Stimulated activated CD8-positive, alpha-beta memory T cell treated with anti-CD3 and anti-CD28 coated beads, Interleukin-2, amount 100 ng/mL, for 1 hour (primary cell): Measurements from ENCODE around the gene OR51I2.

ENCODE experiments used
- DNase-seq, 2 donors: peaks; one replicate each; pipeline ENCODE4 v3.0.0-alpha.2; 2020; ENCODE audit warnings: low read depth in 2 of 2

Gene OR51I2, protein sequence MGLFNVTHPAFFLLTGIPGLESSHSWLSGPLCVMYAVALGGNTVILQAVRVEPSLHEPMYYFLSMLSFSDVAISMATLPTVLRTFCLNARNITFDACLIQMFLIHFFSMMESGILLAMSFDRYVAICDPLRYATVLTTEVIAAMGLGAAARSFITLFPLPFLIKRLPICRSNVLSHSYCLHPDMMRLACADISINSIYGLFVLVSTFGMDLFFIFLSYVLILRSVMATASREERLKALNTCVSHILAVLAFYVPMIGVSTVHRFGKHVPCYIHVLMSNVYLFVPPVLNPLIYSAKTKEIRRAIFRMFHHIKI

DNA sequence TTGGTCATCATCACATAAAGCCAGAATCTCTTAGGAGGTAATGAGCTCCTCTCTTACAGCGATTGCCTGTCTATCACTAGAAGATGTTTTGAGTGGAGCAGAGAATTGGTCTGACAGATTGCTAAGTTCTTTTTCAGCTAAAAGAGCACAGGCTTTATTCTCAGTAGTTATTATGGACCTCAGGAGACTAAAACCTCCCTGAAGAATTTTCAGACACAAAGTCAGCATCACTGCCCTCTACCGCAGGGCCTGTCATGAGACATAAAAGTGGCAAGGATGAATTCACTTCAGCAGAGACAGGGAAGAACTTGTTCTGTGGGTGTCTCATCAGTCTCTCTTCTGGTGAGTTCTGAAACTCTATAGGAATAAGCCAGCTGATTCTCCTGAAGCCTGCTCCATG, at the start of gene OR51I2:
TSS of gene OR51I2 (plus strand) at position 301 of the 400 bp plus-strand sequence. CDS start 4,166 bp downstream, outside the sequence.
- no peak for DNase-seq

DNA sequence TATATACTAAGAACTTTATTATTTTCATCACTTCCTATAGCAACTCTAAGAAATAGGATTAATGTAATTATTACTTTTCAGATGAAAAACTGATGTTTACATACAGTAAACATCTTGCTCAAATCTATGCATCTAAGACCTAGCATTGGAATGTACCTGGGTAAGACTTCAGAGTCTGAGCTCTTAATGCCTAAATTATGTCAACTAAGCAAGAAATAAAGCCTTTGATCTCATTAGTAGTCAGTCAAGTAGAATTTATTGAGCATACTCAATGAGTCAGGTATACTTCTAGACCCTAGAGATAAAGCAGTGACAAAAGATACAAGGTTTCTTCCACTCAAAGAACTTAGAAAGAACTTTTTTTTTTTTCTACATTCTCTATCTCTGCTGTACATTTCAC, 44.0 kb upstream of the OR51I2 start:
- DNase-seq: no peak

DNA sequence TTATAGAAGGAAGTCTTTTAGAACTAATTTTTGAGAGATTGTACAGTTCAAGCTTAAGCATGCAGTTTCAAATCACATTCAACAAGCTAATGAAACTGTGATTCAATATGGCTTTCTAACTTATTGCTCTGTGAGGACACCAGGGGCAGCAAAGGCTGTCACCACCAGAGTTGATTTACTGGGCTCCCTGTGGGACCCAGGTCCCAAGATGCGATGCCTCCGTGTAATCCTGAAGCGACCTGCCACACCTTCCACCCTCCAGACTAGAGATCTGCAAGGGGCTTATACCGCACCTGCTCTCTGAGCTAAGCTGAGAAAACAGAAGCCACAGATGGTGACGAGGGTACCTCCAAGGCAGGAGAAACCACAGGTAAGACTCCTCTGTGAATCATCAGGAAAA, 28.1 kb upstream of the OR51I2 start:
- no peak for DNase-seq

DNA sequence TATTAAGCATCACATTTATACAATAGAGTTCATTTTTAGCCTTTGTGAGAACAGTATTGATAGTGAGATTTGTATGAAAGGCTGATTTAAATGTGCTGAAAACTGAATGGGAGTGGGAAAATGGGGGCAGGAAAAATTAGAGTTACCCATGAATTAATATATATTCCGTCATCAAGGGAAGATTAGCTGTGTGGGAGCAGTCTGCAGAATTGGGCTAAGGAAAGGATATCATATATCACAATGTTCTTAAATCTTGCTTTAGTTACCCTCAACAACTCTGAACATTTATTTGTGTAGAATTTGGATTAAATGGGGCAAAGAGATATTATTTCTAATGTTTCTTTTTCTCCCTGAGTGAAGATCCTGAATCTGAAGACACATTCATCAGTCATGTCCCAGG, 27.3 kb upstream of the OR51I2 start, which contains the start of gene OR51Q1:
TSS of gene OR51Q1 (plus strand) at position 301 of the 400 bp plus-strand sequence. CDS start at position 391, 90 bp downstream.
- no peak for DNase-seq

DNA sequence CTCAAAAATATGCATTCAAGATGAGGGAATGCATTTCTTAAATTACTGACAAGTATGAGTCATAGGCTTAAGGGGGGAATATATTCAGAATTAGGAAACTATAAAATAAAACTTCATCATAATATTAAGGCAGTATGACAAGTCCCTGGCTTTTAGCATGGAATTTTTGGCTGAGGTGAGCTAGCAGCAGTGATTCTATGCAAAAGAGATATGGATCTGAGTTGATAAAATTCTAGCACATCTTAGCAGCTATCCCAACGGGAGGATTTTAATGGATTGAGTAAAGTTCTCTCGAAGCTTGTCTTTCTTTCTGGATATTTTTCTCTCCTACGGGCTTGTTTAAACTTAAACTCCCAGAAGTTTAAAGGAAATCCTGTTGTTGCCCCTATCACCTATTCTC, 26.0 kb upstream of the OR51I2 start:
- DNase-seq: no peak

DNA sequence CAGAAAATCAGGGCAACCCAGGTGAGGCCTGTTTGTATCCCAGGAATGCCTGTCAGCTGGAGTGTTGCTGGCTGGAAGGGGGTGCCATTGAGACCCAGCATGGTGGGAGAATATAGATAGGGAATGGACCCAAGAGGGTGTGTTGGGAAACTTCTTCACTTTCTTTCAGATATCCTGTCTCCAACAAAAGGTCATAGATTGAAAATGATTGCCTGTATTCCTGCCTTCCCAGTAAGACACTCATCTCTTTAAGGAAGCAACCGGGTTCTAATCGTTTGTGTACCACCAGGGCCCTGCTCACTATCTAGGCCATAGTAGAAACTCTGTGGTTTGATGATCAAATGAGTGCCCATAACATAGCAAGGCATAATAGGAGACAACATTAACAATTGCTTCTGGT, 7.7 kb upstream of the OR51I2 start, which contains the start of gene OR51I1:
TSS of gene OR51I1 (minus strand) at position 101 of the 400 bp plus-strand sequence. CDS start at position 101, 0 bp downstream.
- DNase-seq: no peak

DNA sequence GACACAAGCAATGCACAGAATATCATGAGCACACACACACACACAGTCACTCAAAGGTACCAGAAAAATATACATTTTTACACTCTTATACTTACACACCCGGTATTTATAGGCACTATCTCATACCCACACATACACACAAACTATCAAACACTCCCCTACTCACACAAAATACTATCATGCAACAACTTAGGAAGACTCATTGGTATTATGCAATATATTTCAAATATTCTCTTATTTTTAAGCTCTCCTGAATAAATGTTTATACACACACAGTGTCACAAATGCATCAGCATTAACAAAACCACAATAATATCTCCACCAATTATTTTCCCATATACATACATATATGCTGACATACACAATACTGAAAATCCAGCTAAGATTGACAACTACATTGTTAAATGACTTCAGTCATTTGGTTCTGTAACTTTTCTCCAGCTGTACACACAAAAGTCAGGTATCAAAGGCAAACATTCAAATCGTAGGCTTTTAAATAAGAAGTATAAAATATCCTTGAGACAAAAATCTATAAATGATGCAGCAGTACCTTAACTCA, 5.2 kb upstream of the OR51I2 start:
- DNase-seq: no peak

DNA sequence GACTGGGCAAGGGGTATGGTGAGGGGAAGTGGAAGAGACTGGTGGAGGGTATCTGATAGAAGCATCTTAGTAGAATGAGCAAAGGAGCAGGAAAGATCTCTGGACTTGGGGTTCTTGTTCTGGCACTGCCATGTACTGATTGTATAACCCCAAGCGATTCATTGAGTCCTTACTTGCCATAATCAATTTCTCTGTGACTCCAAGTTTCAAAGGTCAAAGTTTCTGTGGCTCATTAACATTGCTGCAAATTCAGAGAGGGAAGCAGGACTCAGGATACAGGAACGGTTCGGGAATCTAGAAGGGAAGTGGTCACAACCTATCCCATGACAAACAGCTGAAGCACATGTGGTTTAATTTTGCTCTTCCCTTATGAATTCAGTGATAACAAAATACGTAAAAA, 309 bp downstream of the OR51I2 start:
- DNase-seq: no peak

DNA sequence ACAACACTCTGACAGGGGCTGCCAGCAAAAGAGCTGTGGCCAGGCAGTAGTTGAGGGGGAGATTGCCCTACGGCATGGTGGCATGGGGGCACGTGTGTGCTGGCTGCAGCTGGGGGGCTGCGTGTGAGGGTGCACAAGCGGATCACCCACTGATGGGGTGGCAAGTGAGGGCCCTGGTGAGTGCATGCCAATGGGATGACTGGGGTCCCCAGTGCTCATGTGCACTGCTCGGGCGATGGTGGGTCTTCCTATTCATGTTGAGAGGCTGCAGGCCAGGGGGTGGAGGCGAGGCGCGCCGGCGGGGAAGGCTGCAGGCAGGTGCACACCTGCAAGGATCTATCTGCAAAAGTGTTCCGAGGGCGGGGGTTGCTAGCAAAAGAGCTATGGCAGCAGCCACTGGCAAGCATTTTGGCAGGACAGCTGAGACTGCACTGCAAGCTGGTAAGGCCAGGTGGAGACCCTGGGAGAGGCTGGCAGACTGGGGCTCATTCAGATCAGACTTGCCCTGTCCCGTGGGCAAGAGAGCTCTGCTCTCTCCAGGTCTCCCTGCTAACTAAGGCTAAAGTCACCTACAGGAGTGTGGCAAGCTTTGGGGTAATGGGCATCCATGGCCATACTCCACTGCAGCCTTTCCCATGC, 12.0 kb downstream of the OR51I2 start:
- no peak for DNase-seq

DNA sequence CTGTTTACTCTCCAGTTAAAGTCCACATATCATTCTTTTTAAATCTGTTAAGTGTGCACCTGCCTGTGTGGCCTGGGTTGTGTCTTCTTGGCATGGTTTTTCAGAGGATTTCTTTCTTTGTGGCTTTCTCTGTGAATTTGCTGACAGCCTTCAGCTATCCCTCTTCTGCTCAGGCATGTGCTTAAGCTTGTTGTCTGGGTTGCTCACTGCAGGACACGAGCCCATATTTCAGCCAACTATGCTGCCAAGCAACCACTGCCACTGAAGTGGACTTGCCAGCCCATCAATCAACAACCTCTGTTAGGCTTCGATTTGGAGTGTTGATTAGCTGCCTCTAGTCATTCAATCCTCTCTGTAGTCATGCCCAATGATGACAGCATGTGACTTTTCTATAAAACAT, 18.4 kb downstream of the OR51I2 start:
- no peak for DNase-seq

DNA sequence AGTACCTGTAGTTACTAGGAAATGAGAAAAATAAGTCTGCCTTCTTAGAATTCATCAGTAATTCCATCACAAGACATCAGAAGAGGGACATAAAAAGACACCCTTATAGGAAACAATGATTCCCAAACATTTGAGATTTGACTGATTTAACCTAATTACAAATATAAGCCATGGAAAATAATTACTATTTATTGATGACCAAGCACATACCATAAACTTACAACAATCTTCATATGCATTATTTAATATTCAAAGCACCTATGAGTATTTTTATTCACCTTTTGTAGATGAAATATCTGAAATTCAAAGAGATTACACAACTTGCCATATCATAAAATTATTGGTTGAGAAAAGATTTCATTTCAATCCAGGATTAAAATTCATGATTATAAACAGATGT, 24.8 kb downstream of the OR51I2 start:
- DNase-seq: no peak

DNA sequence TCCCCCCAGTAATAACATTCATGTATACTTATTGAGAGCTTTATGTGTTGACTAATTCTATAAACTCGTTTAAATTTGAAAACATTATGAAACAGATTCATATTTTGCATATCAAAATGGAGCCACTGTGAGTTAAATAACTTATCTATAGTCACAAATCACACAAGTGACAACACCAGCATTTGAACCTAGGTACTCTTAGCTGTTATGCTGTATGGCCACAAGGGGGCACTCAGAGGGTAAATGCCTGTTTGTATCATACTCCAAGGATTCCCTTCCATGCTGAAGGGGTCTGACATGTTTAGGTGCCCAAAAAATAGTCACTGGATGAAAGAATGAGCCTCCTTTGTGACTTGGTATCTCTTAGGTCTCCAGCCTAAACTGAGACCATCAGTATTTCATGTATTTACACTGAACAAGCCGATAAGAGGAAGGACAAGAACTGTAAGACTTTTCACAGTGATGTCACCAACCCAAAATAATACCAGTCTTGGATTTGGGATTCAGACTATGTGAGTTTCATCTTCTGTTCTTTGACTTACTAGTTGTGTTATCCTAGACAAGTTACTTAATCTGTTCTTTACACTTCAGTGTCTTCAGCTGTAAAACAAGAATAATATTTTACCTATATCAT, 27.2 kb downstream of the OR51I2 start:
- DNase-seq: no peak

DNA sequence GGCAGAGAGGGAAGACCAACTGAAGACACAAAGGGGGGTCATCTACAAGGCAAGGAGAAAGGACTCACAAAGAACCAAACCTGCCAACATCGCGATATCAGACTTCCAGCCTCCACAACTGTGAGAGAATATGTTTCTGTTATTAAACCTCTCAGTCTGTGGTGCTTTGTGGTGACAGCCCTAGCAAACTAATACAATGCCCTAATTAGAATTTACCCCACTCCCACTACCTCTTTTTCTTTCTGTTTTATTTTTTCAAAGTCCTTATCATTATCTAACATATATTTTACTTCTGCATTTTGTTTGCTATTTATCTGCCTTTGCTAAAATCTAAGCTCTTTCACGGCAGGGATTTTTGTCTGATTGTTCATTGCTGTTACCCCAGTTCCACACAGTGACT, 36.9 kb downstream of the OR51I2 start:
- no peak for DNase-seq

DNA sequence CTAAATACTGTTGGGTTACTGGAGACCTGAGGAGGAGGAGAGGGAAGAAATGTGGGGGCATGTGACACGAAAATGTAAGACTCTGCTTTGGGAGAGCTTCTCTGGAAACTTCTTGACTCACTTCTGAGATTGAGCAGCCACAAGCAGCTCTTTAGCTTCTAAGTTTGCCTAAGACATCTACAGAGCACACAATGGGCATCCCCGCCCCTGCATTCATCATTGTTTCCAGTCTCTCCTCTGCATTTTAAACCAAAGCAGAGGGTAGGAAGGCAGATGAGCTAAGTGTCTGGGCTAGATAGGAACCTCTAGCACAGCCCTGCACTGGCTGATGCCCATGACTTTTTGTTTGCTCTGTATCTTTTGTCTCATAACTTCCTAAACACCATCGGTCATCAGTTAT, 37.3 kb downstream of the OR51I2 start:
- no peak for DNase-seq

DNA sequence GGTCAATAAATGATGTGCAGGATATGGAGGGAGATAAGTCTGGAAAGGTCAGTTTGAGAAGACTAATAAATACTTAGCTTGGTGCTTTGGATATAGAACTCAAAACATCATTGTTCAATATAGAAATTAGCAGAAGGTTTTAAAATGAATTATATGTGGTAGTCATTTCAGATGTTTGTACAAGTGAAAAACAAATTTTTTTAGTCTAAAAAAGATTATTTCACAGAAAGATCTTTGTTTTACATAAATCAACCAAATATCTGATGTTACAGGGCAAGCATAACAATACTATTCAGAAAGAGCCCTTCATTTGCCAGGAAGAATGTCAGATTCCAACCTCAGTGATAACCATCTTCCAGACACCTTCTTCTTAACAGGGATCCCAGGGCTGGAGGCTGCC, 39.3 kb downstream of the OR51I2 start, which contains the start of gene OR52D1:
TSS of gene OR52D1 (plus strand) at position 301 of the 400 bp plus-strand sequence. CDS start at position 323, 22 bp downstream.
- DNase-seq: no peak

DNA sequence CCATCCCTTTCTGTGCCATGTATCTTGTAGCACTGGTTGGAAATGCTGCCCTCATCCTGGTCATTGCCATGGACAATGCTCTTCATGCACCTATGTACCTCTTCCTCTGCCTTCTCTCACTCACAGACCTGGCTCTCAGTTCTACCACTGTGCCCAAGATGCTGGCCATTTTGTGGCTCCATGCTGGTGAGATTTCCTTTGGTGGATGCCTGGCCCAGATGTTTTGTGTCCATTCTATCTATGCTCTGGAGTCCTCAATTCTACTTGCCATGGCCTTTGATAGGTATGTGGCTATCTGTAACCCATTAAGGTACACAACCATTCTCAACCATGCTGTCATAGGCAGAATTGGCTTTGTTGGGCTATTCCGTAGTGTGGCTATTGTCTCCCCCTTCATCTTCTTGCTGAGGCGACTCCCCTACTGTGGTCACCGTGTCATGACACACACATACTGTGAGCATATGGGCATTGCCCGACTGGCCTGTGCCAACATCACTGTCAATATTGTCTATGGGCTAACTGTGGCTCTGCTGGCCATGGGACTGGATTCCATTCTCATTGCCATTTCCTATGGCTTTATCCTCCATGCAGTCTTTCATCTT, 39.8 kb downstream of the OR51I2 start:
- no peak for DNase-seq

DNA sequence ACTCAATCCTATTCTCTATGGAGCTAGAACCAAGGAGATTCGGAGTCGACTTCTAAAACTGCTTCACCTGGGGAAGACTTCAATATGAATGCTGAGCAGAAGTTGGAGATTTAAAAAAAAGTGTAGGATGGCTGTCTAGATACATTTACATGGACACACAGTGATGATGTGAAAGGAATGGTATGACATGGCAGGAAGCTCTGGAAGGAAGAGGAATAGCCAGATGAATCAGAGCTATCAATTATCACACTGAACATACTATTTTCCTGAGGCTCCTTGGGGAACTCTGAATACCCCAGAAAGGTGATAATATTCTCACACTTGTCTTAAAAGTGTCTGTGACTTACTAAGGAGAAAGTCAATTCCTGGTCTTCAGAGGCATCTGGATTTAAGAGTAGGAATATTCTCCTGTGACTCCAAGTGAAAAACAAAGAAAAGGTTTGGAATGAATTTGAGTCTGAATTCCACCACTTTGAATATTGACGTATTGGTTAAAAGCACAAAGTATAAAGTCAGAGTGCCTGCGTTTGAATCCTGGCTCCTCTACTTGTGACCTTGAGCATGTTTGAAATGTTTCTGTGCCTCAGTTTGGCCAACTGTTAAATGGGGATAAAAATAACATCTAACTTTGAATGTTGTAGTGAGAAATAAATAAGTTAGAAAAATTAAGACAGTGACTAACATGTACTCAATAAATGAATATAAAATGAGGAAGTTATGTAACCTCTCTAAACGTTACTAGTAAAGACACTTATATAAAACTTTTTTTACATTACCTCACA, 40.6 kb downstream of the OR51I2 start:
- no peak for DNase-seq

DNA sequence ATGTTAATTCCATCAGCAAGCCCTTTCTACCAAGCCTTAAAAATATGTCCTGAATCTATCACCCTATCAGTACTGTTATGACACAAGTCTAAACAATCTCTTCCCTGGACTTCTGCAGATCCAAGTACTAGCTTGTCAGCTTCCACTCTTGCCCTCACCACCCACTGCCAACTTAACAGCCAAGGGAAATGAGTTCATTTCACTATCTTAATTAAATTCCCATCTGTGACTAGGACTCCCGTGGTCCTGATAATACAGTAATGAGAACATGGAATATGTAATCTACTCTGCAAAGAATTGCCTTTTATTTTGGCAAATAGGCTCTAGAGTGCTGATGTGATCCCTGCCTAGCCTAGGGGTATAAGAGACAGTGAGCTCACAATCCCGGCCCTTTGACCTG, 50.5 kb downstream of the OR51I2 start:
- no peak for DNase-seq

DNA sequence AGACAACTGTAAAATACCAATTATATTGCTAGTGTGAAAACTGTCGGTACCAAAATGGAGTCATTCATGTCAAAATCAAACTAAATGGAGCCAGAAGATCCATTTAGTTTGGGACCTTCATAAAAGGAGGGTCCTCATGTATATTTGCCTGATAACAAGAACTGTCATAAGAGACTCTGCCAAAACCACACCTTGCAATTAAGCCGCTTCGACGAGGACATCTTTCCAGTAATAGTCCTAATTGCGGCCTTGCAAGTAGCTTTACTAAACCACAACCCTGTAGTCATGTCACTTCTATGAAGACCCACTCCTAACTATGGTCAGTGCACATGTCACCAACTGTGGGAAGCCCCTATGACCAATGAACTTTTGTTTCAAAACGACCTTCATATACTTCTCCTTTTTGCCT, 51.3 kb downstream of the OR51I2 start:
- DNase-seq: no peak

DNA sequence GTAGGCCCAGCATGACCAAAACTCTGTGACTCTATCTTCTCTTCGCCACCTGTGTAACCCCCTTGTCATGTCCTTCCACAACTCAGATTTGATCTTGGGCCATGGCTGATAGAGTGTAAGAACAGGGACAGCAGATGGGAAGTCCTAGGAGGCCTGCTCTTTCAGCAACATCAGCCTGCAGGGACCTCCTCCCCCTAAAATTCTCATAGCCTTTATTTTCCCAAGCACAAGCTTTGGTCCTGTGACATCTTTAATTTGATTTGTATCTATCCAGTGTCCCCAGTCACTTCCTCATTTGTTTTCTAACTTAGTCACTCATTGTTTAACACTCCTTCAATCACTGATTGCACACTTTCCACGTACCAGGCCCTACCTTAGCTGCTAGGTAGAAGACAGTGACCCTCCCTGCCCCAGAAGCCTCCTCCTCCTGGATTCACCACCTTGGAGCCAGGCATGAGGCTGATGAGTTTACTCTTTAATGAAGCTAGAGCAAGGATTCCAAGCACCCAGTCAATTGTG, 55.3 kb downstream of the OR51I2 start:
- DNase-seq: no peak
